GM18519 (cell line): ENCODE results near the gene NEIL1.
"Not testable (repeated sequence)": the region's sequence is repeated elsewhere in the genome, so short reads cannot be mapped to it uniquely, and the experiment has no call there.

Source experiments
- ATAC-seq: cut with Tn5 transposase; IDR thresholded peaks from one replicate; pipeline ENCODE4 v1.9.1; 2021; ENCODE audit warnings: mild to moderate bottlenecking, moderate library complexity; ENCODE audit not compliant: unreplicated experiment, low FRiP score

Gene NEIL1

DNA sequence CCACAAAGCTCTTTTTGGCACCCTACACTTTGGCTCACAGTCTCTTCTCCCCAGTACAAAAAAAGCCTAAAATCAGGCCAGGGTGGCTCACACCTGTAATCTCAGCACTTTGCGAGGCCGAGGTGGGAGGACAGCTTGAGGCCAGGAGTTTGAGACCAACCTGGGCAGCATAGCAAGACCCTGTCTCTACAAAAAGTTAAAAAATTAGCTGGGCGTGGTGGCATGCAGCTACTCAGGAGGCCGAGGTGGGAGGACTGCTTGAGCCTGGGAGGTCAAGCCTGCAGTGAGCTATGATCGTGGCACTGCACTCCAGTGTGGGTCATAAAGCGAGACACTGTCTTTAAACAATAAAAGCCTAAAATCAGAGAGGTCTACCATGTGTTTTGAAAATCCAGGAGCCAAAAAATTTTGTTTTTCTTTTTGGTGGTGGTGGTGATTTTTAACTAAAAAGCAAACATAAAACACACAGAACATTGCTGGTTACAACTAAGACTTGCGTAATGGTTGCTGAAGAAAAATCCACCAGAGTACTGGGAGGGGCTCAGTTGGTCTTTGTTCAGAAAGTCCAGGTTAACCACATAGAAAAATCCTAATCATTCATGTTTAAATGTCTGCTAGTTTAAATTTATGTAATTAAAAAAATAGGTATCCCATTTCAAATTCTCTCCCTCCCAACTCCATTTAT lies 23.2 kb downstream of the NEIL1 start:
- ATAC-seq: no peak

DNA sequence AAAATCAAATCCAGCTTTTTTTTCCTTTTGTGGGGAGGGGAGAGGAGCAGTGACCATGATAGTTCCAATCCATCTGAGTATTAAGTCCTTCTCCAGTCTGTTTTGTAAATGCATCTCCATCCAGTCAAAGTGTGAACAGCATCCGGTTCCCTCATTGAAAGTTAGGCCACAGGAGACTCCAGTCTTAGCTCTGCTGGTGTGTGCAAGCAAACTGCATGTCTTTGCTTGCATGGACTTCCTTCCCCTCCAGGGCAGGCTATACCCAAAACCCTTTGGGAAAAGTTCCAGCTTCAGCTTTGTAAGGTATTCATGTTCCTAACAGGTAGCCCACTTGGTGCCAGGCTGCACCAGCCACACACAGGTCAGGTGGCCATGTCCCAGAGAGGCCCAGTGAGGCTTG lies 24.6 kb downstream of the NEIL1 start:
- no peak for ATAC-seq

DNA sequence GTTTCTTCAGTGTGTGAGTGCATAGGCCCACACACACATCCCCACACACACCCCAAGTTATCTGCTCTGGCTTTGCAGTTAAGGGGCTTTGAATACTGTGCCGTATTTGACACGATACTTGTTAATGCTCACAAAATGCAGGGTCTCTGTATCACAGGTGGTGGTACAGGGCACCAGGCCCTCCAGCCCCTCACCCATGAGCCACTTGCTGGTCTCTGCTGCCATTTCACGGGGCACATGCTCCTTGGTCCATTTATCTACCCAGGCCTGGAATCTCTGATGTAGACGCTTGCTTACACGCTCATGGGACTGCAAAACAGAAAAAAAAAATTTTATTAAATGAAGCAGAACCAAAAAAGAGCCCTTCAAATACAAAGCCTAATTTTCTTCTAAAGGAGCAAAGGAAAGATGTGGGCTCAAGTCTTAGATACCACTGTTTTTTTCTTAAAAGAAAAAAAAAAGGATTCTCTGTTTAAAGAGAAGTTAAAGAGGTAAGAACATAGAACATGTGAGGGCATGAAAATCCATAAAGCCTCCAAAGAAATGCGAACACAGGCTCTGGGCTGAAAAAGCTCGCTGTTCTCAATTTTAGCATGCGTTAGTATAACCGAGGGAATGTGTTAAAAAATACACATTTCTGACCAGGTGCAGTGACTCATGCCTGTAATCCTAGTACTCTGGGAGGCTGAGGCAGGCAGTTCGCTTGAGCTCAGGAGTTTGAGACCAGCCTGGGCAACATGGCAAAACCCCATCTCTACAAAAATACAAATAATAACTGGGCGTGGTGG lies 25.3 kb downstream of the NEIL1 start:
- ATAC-seq: no peak

DNA sequence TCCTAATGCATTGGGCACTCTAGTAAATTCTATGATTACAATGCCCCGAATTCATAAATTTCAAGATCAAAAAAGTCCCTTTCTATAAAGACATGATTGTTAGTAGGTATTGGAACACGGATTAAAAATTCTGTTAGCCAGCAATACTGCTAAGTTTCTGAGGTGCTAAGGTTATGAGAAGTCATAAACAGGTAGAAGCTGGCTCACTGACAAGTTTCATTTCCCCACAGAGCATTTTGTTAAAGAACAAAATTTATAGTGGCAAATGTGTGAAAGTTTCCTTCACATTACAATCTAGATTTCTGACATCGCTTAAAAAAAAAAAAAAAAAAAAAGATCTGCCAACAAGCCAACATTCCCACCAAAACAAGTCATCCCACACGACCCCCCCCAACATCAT lies 33.9 kb downstream of the NEIL1 start:
- no peak for ATAC-seq

DNA sequence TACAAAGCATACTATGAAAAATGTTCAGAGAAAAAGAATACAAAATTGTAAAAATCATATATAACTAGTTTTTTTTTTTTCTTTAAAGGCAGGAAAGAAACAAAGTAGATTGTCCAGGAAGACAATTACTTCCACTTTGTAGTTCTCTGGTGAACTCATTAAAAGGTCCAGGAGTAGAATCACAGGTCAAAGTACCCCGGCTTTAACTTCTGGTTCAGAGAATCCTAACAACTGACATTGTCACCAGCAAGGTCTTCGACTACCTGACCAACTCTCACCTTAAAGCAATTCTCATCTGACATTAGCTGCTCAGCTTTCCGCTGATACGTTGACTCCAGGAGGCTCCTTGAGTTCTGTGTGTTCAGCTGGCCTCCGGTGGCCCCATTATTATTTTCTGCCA lies 37.1 kb downstream of the NEIL1 start:
- ATAC-seq: not testable (repeated sequence)

DNA sequence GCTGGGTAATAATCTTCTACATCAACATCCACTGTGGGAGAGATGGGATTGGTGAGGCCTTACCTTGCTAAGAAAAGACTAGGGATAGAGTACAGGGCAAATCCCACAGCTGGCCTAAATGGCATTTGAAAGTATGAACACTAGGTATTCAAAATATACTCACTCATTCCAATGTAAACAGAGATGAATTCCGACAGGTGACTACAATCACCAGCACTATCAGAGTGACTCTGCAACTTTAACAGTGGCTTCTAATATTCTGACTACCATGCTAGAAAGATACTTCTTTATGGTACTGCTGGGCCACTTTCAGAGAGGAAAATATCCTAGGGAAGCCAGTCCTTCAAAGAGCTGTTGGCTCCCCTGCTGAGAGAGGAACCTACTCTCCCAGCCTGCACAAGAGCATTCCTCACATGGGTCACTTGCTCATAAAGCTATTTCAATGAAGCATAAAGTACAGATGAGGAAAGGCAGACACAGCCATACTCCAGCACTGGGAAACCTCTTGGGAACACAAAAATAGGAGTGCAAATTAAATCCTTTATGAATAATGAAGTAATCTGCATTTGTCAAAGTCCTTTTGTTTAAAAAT lies 43.0 kb downstream of the NEIL1 start:
- no peak for ATAC-seq

DNA sequence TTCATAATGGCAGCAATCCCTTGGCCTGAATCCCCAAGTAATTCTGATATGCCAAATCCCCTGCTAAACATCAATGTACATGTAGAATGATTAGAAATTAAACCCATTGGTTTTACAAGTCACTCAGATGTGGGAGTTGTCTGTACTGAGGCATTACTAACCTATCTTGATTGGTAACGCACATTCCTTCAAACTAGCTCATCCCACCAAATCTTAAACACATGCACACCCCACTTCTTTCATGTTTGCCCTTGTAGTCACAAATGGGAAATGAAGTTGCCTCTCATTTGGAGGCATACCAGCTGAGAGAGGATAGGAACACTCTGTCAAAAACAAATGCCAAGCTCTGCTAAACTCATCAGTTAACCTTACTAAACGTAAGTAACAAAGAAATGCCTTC lies 50.7 kb downstream of the NEIL1 start:
- no peak for ATAC-seq

DNA sequence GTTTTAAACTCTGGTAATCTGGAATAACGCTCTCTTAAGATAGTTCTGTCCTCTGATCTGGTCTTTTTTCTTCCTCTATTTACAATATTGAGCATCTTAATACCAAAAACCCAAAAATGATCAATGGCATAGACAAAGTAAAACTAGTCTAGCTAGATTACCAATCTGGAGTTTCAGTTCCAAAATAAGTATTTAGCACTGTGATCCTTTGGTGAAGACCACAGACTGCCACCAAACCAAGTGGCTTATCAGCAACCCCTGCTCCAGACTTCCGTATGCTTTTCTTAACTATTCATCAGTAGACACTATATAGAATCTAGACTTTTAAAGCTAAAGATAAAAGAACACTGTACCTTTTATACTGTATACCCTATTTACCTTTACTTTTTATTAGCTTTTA lies 57.1 kb downstream of the NEIL1 start:
- ATAC-seq: no peak
